ENCODE measurements around the gene ALG1L2. TPM values are rescaled to one million over a fixed set of nuclear protein-coding genes. Genes with fewer than 3 reads are reported as not detected.
"Not testable (repeated sequence)": the region's sequence is repeated elsewhere in the genome, so short reads cannot be mapped to it uniquely, and the experiment has no call there.

ALG1L2 gene
- polyA plus RNA-seq, 1 donor from 2014 or later = not detected

GRCh38 chr3:130097096-130097495 lies 15.5 kb downstream of the ALG1L2 start:
- H3K4me3 ChIP-seq (ENCODE audit: low read length); H3K36me3 ChIP-seq (ENCODE audit: insufficient read depth, low read length); H3K9ac ChIP-seq (ENCODE audit: low read length); H4K20me1 ChIP-seq (ENCODE audit: insufficient read depth); H2AFZ ChIP-seq (ENCODE audit: low read depth, low read length); H3F3A ChIP-seq (ENCODE audit: insufficient read depth, low read length, poor library complexity, severe bottlenecking); H3K79me2 ChIP-seq (replicated peaks; ENCODE audit: insufficient read depth, low read length); H3K27me3 ChIP-seq (ENCODE audit: insufficient read depth, low read depth, low read length); H3K9me3 ChIP-seq (ENCODE audit: low read length); H3K4me2 ChIP-seq (ENCODE audit: low read length); H3K27ac ChIP-seq (ENCODE audit: low read length); H3K9me2 ChIP-seq (ENCODE audit: insufficient read depth, low read length): not testable (repeated sequence)

DNA sequence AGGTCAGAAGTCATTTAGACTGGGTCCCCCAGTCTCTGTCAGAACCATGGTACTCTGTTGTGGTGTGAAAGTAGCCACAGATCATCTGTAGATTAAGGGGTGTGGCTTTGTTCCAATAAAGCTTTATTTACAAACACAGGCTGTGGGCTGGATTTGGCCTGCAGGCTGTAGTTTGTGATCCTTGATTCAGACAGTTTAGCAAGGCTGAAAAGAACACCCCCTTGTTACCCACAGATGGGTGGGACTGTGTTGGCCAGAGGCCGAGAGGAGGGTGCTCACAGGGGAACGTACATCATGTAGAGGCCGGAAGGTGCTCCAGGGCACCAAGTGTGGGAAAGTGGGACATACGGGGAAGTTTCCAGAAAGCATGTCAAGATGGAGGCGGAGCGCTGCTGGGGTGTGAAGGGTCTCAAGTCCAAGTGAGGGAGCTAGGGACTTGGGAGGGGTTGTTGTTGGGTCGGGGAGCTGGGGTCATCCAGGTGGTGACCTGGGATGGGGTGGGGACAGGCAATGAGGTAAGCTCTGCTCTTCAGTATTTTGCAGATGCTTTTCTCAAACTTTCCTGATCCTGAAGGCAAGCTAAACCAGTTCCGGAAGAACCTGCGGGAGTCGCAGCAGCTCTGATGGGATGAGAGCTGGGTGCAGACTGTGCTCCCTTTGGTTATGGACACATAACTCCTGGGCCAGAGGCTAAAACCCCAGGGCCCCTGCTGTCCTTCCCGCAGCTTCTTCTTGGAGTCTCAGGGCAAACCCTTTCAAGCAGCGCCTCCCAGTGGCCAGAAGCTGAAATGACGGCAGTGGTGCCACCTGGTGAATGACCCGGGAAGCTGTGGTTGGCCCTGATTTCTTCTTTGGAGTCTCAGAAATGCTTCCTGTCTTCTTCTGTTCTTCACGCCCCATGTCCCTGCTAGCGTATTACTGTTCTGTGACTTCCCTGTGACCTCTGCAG lies 16.3 kb downstream of the ALG1L2 start:
- H3K4me2 ChIP-seq (ENCODE audit: low read length); H2AFZ ChIP-seq (ENCODE audit: low read depth, low read length); H4K20me1 ChIP-seq (ENCODE audit: insufficient read depth); H3K27me3 ChIP-seq (ENCODE audit: insufficient read depth, low read depth, low read length); H3K9me3 ChIP-seq (ENCODE audit: low read length); H3F3A ChIP-seq (ENCODE audit: insufficient read depth, low read length, poor library complexity, severe bottlenecking); H3K27ac ChIP-seq (ENCODE audit: low read length); H3K9ac ChIP-seq (ENCODE audit: low read length); H3K79me2 ChIP-seq (replicated peaks; ENCODE audit: insufficient read depth, low read length); H3K4me3 ChIP-seq (ENCODE audit: low read length); H3K36me3 ChIP-seq (ENCODE audit: insufficient read depth, low read length); H3K9me2 ChIP-seq (ENCODE audit: insufficient read depth, low read length): not testable (repeated sequence)

DNA sequence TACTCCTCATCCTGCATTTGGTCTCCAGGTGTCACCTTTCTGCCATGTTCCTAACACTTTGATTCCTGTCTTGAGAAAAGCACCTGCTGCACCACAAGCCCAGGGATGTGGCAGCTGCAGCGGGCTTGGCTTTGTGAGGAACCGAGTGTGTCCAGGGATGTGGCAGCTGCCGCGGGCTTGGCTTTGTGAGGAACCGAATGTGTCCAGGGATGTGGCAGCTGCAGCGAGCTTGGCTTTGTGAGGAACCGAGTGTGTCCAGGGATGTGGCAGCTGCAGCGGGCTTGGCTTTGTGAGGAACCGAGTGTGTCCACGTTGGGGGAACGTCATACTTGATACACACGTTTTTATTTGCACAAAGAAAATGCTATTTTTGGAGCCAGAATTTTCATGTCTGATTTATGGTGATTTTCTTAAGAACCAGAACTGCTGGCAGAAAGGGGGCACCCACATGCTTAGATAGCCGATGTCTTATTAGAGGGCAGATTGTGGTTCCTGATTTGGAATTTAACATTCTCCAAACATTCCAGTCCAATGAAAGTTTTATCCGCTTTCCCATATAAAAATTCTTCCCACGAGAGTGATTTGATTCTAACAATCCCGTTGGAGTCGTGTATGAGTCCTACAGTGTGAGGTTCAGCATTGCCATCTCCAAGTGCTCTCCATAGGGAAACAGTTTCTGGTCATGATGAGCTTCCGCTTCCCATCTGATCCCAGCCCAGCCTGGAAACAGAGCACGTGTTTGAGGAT lies 17.2 kb downstream of the ALG1L2 start:
- not testable (repeated sequence) for H3K27ac ChIP-seq (ENCODE audit: low read length); H3K27me3 ChIP-seq (ENCODE audit: insufficient read depth, low read depth, low read length); H3K9me2 ChIP-seq (ENCODE audit: insufficient read depth, low read length); H3K4me3 ChIP-seq (ENCODE audit: low read length); H3K79me2 ChIP-seq (replicated peaks; ENCODE audit: insufficient read depth, low read length); H3K9ac ChIP-seq (ENCODE audit: low read length); H3K4me2 ChIP-seq (ENCODE audit: low read length); H3F3A ChIP-seq (ENCODE audit: insufficient read depth, low read length, poor library complexity, severe bottlenecking); H3K9me3 ChIP-seq (ENCODE audit: low read length); H4K20me1 ChIP-seq (ENCODE audit: insufficient read depth); H3K36me3 ChIP-seq (ENCODE audit: insufficient read depth, low read length); H2AFZ ChIP-seq (ENCODE audit: low read depth, low read length)

DNA sequence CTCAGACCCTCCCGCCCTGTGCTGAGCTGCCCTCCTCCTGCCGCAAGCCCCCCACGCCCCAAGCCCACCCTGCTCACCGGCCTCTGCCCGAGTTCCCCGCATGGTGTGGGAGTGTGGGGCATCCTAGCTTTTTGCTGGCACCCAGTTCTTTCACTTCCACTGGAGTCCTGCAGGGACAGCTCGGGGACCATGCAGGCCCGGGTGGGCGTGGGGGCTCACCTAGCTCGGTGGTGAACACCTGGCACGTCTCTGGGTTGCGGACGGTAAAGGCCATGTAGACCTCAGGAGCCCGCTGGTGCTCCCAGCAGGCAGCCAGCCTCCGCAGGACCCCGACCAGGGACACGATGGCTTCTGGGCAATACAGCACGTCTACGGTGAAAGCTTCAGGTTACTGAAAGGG lies 20.9 kb downstream of the ALG1L2 start:
- not testable (repeated sequence) for H3K4me2 ChIP-seq (ENCODE audit: low read length); H3K79me2 ChIP-seq (replicated peaks; ENCODE audit: insufficient read depth, low read length); H3K27ac ChIP-seq (ENCODE audit: low read length); H3K27me3 ChIP-seq (ENCODE audit: insufficient read depth, low read depth, low read length); H3K36me3 ChIP-seq (ENCODE audit: insufficient read depth, low read length); H3F3A ChIP-seq (ENCODE audit: insufficient read depth, low read length, poor library complexity, severe bottlenecking); H3K9ac ChIP-seq (ENCODE audit: low read length); H3K9me3 ChIP-seq (ENCODE audit: low read length); H3K9me2 ChIP-seq (ENCODE audit: insufficient read depth, low read length); H4K20me1 ChIP-seq (ENCODE audit: insufficient read depth); H2AFZ ChIP-seq (ENCODE audit: low read depth, low read length); H3K4me3 ChIP-seq (ENCODE audit: low read length)

DNA sequence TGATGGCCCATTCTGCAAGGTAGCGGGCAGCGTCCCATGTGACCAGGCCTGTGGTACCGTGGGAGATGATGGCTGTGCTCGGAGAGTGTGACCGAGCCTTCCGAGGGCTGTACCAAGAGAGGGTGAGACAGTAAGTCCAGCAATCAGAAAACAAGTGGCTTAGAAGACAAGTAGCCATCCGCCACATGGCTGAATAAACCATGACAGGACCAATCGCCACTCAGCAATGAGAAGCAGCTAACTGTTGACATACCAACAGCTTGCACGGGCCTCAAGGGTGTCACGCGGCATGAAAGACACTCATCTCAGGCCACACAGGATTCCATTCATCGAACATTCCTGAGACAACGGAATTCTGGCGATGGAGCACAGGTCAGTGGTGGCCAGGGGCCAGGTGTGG lies 22.6 kb downstream of the ALG1L2 start:
- H3K4me2 ChIP-seq (ENCODE audit: low read length); H3K27ac ChIP-seq (ENCODE audit: low read length); H2AFZ ChIP-seq (ENCODE audit: low read depth, low read length); H3F3A ChIP-seq (ENCODE audit: insufficient read depth, low read length, poor library complexity, severe bottlenecking); H3K36me3 ChIP-seq (ENCODE audit: insufficient read depth, low read length); H3K9me2 ChIP-seq (ENCODE audit: insufficient read depth, low read length); H3K9me3 ChIP-seq (ENCODE audit: low read length); H3K4me3 ChIP-seq (ENCODE audit: low read length); H3K9ac ChIP-seq (ENCODE audit: low read length); H4K20me1 ChIP-seq (ENCODE audit: insufficient read depth); H3K79me2 ChIP-seq (replicated peaks; ENCODE audit: insufficient read depth, low read length); H3K27me3 ChIP-seq (ENCODE audit: insufficient read depth, low read depth, low read length): not testable (repeated sequence)

- H3K36me3 ChIP-seq (ENCODE audit: insufficient read depth, low read length); H2AFZ ChIP-seq (ENCODE audit: low read depth, low read length): not testable (repeated sequence)
Measured at GRCh38 chr3:130107333-130107995, 25.8 kb downstream of the ALG1L2 start.

GRCh38 chr3:130108836-130109585 lies 27.4 kb downstream of the ALG1L2 start:
- H3K9me3 ChIP-seq (ENCODE audit: low read length); H4K20me1 ChIP-seq (ENCODE audit: insufficient read depth); H3K9me2 ChIP-seq (ENCODE audit: insufficient read depth, low read length); H3K9ac ChIP-seq (ENCODE audit: low read length); H3K4me3 ChIP-seq (ENCODE audit: low read length); H3K27me3 ChIP-seq (ENCODE audit: insufficient read depth, low read depth, low read length); H3K4me2 ChIP-seq (ENCODE audit: low read length); H2AFZ ChIP-seq (ENCODE audit: low read depth, low read length); H3K36me3 ChIP-seq (ENCODE audit: insufficient read depth, low read length); H3K27ac ChIP-seq (ENCODE audit: low read length); H3K79me2 ChIP-seq (replicated peaks; ENCODE audit: insufficient read depth, low read length); H3F3A ChIP-seq (ENCODE audit: insufficient read depth, low read length, poor library complexity, severe bottlenecking): not testable (repeated sequence)

More at GRCh38 chr3:130107333-130107995, 25.8 kb downstream of the ALG1L2 start:
- H3K4me3 ChIP-seq (ENCODE audit: low read length); H3K9ac ChIP-seq (ENCODE audit: low read length); H4K20me1 ChIP-seq (ENCODE audit: insufficient read depth); H3K9me2 ChIP-seq (ENCODE audit: insufficient read depth, low read length); H3K9me3 ChIP-seq (ENCODE audit: low read length); H3K27ac ChIP-seq (ENCODE audit: low read length); H3K27me3 ChIP-seq (ENCODE audit: insufficient read depth, low read depth, low read length); H3F3A ChIP-seq (ENCODE audit: insufficient read depth, low read length, poor library complexity, severe bottlenecking); H3K4me2 ChIP-seq (ENCODE audit: low read length); H3K79me2 ChIP-seq (replicated peaks; ENCODE audit: insufficient read depth, low read length): not testable (repeated sequence)

All from neural cell (in vitro differentiated cells).